Measurements from ENCODE around the gene NKIRAS1. TPM values are rescaled to one million over a fixed set of nuclear protein-coding genes. Genes with fewer than 3 reads are reported as not detected.

Gene NKIRAS1
- total RNA-seq, 1 donor from 2014 or later: 30.9 TPM

- H3F3A ChIP-seq (ENCODE audit: low read depth): peaks cover 16% of the 10 kb centered on the region
- Mint-ChIP-seq H3K4me3 (no peak overlapping the region), H3K27ac (no peak overlapping the region), H3K36me3 (peaks cover 4% of the 10 kb centered on the region), H3K9me3 (peaks cover 8% of the 10 kb centered on the region), H3K27me3 (ENCODE audit: insufficient read depth, low read depth) (peaks cover 4% of the 10 kb centered on the region), H3K4me1 (peaks cover 37% of the 10 kb centered on the region)
- H4K20me1 ChIP-seq (ENCODE audit: low read depth): peaks cover 52% of the 10 kb centered on the region
- no peak overlapping the region for H2AFZ ChIP-seq (replicated peaks)
- H3K4me2 ChIP-seq: no peak overlapping the region
- no peak for DNase-seq (ENCODE audit: low spot score)
- no peak overlapping the region for H3K9ac ChIP-seq
- no peak overlapping the region for H3K4me3 ChIP-seq
- H3K4me1 ChIP-seq: peaks cover 38% of the 10 kb centered on the region
- TF ChIP-seq EZH2 (IDR thresholded peaks at IDR 0.05): no peak
- no peak for TF ChIP-seq EZH2phosphoT487 (IDR thresholded peaks at IDR 0.05)
- no peak for TF ChIP-seq CTCF (IDR thresholded peaks at IDR 0.05)
- H3K9me3 ChIP-seq (ENCODE audit: low read depth): no peaks in the 10 kb centered on the region
- no peaks in the 10 kb centered on the region for H3K36me3 ChIP-seq
- no peaks in the 10 kb centered on the region for H3K27me3 ChIP-seq
- peaks cover 91% of the 10 kb centered on the region for H3K79me2 ChIP-seq (ENCODE audit: low read depth)
- peak overlapping the region; percentile 13 for H3K27ac ChIP-seq
Measured at GRCh38 chr3:23869977-23870662, 46.7 kb downstream of the NKIRAS1 start.

- no peak overlapping the region for H2AFZ ChIP-seq (replicated peaks)
- no peak overlapping the region for H3K4me3 ChIP-seq
- no peaks in the 10 kb centered on the region for H3K36me3 ChIP-seq
- H3K4me1 Mint-ChIP-seq: peaks cover 47% of the 10 kb centered on the region
- no peaks in the 10 kb centered on the region for H3K9me3 ChIP-seq (ENCODE audit: low read depth)
- peaks cover 31% of the 10 kb centered on the region for H3F3A ChIP-seq (ENCODE audit: low read depth)
- peaks cover 91% of the 10 kb centered on the region for H3K79me2 ChIP-seq (ENCODE audit: low read depth)
- H4K20me1 ChIP-seq (ENCODE audit: low read depth): peaks cover 51% of the 10 kb centered on the region
- no peak overlapping the region for H3K27ac Mint-ChIP-seq
- no peak overlapping the region for H3K4me3 Mint-ChIP-seq
- no peak overlapping the region for H3K4me2 ChIP-seq
- H3K4me1 ChIP-seq: peaks cover 42% of the 10 kb centered on the region
- H3K9me3 Mint-ChIP-seq: peaks cover 3% of the 10 kb centered on the region
- H3K27ac ChIP-seq: no peak overlapping the region
- H3K27me3 Mint-ChIP-seq (ENCODE audit: insufficient read depth, low read depth): peaks cover 4% of the 10 kb centered on the region
- no peak for DNase-seq (ENCODE audit: low spot score)
- no peak overlapping the region for H3K9ac ChIP-seq
- TF ChIP-seq EZH2 (IDR thresholded peaks at IDR 0.05): no peak
- no peak for TF ChIP-seq EZH2phosphoT487 (IDR thresholded peaks at IDR 0.05)
- TF ChIP-seq CTCF (IDR thresholded peaks at IDR 0.05): no peak
- no peaks in the 10 kb centered on the region for H3K27me3 ChIP-seq
- H3K36me3 Mint-ChIP-seq: peaks cover 7% of the 10 kb centered on the region
Measured at GRCh38 chr3:23867838-23868237, 49.0 kb downstream of the NKIRAS1 start.

GRCh38 chr3:23867400-23867799, 49.4 kb downstream of the NKIRAS1 start:
- H3K27ac ChIP-seq: no peak overlapping the region
- no peak overlapping the region for H3K4me3 ChIP-seq
- peaks cover 42% of the 10 kb centered on the region for H3K4me1 ChIP-seq
- Mint-ChIP-seq H3K27ac (no peak overlapping the region), H3K27me3 (ENCODE audit: insufficient read depth, low read depth) (peaks cover 4% of the 10 kb centered on the region), H3K4me1 (peaks cover 47% of the 10 kb centered on the region), H3K9me3 (peaks cover 3% of the 10 kb centered on the region), H3K36me3 (peaks cover 7% of the 10 kb centered on the region), H3K4me3 (no peak overlapping the region)
- H3K9me3 ChIP-seq (ENCODE audit: low read depth): no peaks in the 10 kb centered on the region
- peaks cover 55% of the 10 kb centered on the region for H4K20me1 ChIP-seq (ENCODE audit: low read depth)
- H2AFZ ChIP-seq (replicated peaks): no peak overlapping the region
- H3K79me2 ChIP-seq (ENCODE audit: low read depth): peaks cover 91% of the 10 kb centered on the region
- no peaks in the 10 kb centered on the region for H3K27me3 ChIP-seq
- H3K9ac ChIP-seq: no peak overlapping the region
- H3K4me2 ChIP-seq: no peak overlapping the region
- H3K36me3 ChIP-seq: no peaks in the 10 kb centered on the region
- peak; percentile 17 for TF ChIP-seq CTCF (IDR thresholded peaks at IDR 0.05)
- TF ChIP-seq EZH2 (IDR thresholded peaks at IDR 0.05): no peak
- TF ChIP-seq EZH2phosphoT487 (IDR thresholded peaks at IDR 0.05): no peak
- no peak for DNase-seq (ENCODE audit: low spot score)
- peaks cover 31% of the 10 kb centered on the region for H3F3A ChIP-seq (ENCODE audit: low read depth)

Measured in neural progenitor cell (in vitro differentiated cells).